Endometrial microvascular endothelial cells (primary cell): ENCODE data around the gene BCAT1. TPM values are rescaled to one million over a fixed set of nuclear protein-coding genes. Genes with fewer than 3 reads are reported as not detected.
"Not testable (repeated sequence)": the region's sequence is repeated elsewhere in the genome, so short reads cannot be mapped to it uniquely, and the experiment has no call there.

Experiments
- in situ Hi-C: cut with HindIII; loops from 2 replicates; pipeline ENCODE4 v1.10.0; 2017; ENCODE audit warnings: low sequenced_read_pairs, low pct_unique_long_range_greater_than_20kb; ENCODE audit errors: inconsistent ontology term
- total RNA-seq: library from RNA; depleted of rRNA; stranded (reverse); fragments of >200 nt; gene quantifications from one replicate; pipeline ENCODE4 v1.2.3, GENCODE V29; 2015; ENCODE audit errors: inconsistent ontology term

Gene BCAT1
- total RNA-seq, 1 donor from 2014 or later = 117 TPM

DNA sequence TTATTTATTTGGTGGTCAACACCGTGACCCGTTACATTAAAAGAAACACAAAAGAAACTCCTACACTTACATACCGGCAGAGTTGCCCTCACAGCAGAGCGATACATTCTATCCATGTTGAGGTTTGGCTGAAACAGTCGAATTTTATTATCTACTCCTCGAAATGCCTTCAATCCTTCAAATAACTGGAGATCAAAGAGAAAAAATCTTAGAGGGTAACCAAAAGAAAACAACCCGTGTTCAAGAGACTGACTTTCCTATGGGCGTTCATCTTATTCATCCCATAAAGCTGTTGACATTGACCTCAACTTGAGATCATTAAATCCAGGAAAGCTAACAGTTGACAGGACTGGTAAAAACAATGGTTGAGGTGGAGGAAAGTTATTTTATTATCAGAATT, 67.7 kb downstream of the BCAT1 start:
- in situ Hi-C loops = no loop called here

DNA sequence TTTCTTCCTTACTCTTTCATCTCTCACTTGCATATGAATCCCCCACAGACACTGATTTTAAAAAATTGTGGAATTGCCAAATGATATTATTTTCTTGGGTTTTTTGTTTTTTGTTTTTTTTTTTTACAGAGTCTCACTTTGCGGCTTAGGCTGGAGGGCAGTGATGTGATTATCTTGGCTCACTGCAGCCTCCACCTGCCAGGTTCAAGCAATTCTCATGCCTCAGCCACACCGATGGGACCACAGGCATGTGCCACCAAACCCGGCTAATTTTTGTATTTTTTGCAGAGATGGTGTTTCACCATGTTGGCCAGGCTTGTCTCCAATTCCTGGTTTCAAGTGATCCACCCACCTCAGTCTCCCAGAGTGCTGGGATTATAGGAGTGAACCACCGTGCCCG, 68.2 kb downstream of the BCAT1 start:
- in situ Hi-C loops = no loop called here

DNA sequence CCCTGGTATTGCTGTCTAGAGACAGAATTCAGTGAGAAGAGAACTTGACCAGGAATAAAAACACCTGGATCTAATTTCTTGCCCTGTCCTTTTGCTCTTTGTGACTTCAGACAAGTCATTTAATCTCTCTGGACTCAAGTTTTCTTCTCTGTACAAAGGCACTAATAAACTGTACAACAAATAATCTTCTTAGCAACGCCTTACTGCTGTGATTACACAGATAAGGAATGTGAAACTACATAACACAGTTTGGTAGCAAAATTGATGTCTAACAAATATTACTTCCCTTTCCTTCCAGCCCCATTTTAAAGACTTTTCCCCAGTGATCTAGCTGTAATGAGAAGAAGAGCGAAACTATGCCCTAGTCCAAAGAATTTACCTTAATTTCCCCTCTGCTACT, 69.3 kb downstream of the BCAT1 start:
- in situ Hi-C loops = no loop called here

DNA sequence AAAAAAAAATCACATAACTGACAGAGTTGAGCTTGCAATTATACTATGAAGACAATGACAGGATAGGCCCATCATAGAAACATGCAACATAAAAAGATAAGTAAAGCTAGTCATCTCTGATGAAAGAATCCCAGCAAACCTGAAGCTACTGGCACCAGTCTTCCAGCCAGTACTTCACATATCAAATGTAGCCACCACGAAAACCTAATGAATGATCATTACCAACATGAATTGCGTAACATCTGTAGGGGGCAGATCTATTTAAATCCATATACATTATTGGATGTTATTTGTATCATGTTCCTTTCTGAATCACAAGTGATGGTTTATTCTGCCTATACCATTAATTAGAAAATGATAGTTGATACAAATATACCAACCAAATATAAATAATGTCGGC, 73.9 kb downstream of the BCAT1 start:
- in situ Hi-C loops = no loop called here

DNA sequence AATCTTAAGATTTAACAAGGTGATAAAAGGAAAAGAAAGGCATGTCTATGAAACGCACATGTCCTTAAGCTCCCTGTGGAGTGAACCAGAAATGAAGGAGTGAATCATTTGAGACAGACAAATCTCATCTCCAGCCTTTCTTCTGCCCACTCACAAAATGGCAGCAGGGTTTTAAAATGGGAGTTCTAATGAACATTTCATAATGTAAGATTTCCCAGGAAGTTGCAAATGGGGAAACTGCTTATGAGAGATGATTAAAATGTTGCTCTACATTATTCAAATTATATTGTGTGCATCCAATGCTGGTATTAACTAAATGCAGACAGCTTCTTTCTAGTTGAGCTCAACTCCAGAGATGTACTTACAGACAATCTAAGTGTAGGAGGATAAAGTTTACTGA, 76.7 kb downstream of the BCAT1 start:
- in situ Hi-C loops = no loop called here

DNA sequence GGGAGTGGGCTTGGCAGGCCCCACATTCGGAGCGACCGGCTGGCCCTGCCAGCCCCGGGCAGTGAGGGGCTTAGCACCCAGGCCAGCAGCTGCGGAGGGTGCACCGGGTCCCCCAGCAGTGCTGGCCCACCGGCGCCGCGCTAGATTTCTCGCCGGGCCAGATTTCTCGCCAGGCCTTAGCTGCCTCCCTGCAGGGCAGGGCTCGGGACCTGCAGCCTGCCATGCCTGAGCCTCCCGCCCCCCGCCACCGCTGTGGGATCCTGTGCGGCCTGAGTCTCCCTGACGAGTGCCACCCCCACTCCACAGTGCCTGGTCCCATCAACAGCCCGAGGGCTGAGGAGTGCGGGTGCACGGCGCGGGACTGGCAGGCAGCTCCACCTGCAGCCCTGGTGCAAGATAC, 82.8 kb downstream of the BCAT1 start:
- in situ Hi-C loops = not testable (repeated sequence)

DNA sequence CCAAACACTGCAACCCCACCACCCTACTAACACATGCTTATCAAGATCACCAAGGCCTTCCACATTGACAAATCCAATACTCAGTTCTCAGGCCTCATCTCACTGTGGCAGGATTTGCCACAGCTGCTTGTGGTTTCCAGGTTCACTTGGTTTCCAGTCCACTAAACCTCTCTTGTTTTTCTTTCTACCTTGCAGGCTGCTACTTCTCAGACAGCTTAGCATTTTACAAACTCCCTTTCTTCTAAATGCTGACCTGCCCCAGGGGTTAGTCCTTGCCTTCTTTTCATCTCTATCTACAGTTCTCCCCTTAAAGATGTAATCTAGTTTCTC, 84.1 kb downstream of the BCAT1 start:
- in situ Hi-C loops = no loop called here

DNA sequence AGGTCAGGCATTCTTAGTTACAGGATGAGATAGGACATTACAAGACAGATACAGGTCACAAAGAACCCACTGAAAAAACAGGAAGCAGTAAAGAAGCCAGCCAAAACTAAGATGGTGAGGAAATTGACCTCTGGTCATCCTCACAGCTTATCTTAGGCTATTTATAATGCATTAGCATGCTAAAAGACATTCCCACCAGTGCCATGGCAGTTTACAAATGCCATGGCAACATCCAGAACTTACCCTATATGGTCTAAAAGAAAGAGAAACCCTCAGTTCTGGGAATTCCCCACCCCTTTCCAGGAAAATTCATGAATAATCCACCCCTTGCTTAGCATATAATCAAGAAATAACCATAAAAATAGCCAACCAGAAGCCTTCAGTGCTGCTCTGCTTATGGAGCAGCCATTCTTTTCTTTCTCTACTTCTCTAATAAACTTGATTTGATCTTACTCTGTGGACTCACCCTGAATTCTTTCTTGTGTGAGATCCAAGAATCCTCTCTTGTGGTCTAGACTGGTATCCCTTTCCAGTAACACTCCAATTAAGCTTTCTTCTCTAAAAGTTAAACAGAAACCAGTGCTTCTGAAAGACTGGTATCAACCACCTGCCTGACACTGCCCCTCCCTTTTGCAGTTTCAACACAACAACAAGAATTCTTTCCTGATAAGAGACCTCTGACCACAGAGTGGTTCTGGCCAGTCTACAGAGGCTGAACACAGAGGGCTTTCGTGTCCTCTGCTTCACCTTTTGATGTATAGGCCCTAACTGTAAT, 86.9 kb downstream of the BCAT1 start:
- in situ Hi-C loops = no loop called here

DNA sequence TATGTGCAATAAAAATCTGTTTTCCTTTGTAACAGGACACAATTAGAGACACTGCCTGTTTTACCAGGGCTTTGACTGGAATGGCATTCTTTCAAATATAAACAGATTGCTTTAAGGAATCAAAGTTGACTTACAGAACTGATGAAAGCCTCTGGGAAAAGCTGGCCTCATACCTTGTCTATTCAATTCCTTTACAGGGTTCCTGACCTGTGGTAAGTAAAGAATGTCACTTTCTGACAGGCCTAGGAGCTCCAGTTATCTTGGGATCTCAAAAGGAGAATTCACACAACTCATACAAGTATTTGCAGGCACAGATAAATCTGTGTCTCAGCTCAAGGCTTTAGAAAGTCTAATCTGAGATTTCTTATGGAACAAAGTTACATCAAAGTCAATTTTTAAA, 88.4 kb downstream of the BCAT1 start:
- in situ Hi-C loops = no loop called here

DNA sequence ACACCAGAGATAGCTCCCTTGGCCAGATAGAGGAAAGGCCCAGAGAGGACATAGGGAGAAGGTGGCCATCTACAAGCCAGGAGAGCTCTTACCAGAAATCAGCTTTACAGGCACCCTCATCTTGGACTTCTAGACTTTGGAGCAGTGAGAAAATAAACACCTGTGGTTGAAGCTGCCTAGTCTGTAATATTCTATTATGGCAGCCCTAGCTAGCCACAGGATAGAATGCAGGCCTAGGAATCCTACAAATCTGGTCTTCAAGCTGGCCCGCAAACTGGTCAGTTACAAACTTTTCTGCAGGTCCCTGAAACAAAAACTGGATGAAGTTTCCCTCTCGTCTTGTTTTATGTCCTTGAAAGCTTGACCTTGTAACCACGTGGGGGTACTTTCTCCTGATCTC, 92.4 kb downstream of the BCAT1 start:
- in situ Hi-C loops = no loop called here

DNA sequence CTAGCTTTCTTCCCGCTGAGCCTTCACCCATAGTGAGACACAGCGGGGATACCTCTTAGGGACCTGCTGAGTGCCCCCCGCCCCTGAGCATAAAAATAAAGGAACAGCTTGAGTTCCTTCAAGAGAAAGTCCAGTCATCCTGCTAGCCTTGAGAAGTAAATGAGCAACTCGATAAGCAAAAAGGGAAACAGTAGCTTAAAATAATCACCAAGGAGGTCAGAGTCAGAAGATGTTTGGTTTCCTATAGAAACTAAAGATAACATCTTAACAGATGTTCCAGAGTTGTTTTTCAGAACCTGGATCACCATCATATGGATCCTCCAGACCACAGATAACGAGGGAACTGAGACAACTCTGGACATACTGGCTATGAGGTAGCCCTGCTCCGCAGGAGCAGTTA, 94.0 kb downstream of the BCAT1 start:
- in situ Hi-C loops = no loop called here

DNA sequence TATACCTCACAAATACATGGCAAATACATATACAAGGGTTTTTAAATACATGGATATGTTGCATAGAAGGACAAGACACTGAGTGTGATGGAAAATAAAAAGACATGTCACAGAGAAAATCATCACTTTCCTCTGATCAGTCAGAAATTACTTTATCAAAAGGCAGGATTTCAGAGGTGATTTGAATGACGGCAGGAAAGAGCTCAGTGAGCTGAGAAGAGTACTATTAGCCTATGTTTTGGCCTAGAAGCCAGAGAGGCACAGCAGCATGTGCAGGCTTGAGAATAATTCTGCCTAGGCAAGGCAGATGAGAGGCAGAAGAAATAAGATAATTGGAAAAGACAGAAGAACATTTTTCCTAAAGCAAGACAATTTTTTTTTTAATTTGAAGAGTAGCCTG, 94.9 kb downstream of the BCAT1 start:
- in situ Hi-C loops = no loop called here

DNA sequence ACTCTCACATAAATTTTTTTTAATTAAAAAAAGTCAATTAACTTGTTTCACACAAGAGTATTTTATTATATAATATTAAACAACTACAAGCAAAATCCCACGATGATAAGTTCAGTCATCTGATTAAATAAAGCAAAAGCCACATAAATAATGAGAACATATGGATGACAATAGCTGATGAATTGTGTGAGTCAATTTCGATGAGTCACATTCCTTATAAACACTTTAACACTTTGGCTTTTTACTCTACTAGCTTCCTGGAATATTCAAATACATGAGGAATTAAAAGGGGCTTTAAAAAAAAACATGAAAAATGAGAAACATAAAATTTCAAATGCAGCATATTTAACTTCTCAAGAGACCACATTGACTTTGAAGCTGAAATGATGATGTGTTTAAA, 95.3 kb downstream of the BCAT1 start:
- in situ Hi-C loops = no loop called here

DNA sequence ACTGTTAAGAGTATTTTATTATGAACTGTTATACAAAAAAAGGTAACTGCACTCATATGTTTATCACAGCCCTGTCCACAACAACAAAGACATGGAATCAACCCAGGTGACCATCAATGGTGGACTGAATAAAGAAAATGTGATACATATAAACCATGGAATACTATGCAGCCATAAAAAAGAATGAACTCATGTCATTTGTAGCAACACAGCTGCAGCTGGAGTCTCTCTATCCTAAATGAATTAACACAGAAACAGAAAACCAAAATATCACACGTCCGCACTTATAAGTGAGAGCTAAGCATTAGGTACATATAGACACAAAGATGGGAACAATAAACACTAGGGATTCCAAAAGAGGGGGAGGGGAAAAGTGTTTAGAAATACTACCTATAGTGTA, 95.8 kb downstream of the BCAT1 start:
- in situ Hi-C loops = no loop called here

DNA sequence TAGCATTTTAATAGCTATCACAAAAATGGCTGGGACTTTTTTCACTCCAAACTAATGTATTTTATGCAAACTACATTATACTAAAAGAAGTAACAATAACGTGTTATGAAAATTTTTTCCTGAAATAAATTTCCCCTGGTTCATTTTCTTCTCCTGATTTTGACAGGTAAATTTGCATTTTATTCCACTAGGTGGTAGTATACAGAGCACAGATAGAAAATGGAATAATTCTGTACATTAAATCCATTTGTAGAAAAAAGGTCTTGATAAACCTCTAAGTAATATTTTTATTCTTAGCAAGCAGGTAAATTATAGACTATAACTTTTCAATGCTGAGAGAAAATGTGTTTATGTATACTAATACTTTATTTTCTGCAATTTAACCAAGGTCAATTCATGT, 96.5 kb downstream of the BCAT1 start:
- in situ Hi-C loops = no loop called here

DNA sequence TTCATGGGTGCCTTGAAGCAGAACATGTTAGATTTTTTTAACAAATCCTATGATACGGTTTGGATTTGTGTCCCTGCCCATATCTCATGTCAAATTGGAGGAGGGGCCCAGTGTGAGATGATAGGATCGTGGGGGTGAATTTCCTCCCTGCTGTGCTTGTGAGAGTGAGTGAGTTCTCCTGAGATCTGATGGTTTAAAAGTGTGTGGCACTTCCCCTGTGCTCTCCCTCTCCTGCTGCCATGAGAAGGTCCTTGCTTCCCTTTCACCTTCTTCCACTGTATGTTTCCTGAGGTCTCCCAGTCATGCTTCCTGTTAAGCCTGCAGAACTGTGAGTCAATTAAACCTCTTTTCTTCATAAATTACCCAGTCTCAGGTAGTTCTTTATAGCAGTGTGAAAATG, 97.0 kb downstream of the BCAT1 start:
- in situ Hi-C loops = not testable (repeated sequence)

DNA sequence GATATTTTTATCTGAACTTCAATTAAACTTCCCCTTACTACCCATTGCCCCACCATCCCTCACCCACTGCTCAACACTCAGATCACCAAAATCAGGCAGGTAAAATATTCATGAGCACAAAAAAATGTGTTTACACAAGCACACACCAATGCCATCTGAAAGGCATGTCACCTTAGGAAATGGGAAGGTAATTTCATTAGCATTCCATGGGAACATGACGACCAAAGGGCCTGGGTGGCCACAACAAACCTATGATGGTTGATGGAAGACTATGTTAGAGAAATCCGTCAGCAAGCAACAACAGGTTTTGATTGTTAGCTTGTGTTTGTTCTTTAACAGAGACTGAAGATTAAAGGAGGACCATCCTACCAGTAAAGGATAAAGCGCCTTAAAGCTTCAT, 97.6 kb downstream of the BCAT1 start:
- in situ Hi-C loops = no loop called here

DNA sequence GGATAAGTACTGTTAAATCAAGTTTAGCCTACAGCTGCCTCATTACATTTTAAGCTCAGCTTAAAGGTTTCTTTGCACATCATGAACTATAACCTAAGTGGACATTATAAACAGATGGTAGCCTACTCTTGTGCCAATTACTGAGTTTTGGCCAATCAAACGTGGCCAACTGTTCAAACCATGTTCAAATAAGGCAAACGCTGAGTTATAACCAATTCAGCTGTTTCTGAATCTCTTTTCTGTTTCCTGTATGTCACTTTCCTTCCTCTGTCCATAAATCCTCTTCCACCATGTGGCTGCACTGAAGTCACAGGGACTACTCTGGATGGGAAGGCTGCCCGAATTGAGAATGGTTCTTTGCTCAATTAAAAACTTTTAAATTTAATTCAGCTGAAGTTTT, 98.4 kb downstream of the BCAT1 start:
- in situ Hi-C loops = no loop called here

DNA sequence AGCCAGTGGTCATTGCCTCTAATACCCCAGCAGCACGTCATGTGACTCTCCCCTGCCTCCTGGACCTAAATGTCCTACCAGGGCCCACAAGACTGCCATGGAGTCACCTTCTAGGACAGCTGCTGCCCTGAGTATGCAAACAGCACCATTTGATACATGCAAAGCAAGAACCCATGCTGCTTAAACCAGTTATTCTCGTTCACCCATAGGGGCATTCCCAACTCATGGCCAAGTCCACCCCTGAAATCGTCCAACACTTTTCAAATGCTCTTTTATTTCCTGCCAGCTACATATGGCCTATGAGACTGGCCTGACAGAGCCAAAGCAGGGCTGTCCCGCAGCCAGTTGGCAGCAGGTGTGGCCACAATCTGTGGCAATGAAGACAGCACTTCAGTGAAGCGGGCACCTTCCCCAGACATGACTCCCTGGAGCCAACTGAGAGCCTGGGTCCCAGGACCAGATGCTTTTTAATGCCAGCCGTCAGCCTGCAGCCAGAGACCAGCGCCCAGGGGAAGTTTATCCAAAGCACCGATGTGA, 99.9 kb downstream of the BCAT1 start:
- in situ Hi-C loops = no loop called here

DNA sequence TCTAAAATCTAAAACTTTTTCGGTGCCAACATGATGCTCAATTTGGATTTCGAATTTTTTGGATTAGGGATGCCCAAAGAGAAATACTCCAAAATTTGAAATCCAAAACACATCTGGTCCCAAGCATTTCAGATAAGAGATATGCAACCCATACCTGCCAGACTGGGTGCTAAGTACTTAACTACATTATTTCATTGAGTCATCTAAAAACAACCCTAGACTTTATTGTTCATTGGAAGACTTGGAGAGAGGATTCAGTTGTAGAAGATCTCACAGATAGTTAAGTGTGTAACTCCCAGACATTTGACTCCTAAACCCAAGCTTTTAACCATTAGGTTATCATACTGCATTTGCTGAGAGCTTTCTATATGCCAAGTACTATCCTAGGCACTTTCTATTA, 102.2 kb downstream of the BCAT1 start:
- in situ Hi-C loops = no loop called here

DNA sequence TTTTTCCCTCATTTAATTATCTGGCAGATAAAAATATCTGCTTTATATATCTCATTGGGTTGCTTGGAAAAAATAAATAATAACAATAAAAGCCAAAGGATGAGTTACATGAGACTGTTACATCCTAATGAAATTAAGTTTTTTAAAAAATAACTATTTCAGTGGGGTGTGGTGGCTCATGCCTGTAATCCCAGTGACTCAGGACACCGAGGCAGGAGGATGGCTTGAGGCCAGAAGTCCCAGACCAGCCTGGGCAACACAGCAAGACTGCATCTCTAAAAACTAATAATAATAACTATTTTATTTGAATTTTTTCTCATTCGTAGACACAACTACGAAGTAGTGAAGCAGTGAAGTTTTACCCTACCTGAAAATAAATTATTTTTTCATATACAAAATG, 103.3 kb downstream of the BCAT1 start:
- in situ Hi-C loops = no loop called here
